Islet precursor cell (in vitro differentiated cells): ENCODE data around the gene EPPIN.
"Not testable (repeated sequence)": the region's sequence is repeated elsewhere in the genome, so short reads cannot be mapped to it uniquely, and the experiment has no call there.

ENCODE experiments used
- DNase-seq: peaks from one replicate; pipeline ENCODE4 v3.0.0-alpha.2; 2018

The EPPIN gene

DNA sequence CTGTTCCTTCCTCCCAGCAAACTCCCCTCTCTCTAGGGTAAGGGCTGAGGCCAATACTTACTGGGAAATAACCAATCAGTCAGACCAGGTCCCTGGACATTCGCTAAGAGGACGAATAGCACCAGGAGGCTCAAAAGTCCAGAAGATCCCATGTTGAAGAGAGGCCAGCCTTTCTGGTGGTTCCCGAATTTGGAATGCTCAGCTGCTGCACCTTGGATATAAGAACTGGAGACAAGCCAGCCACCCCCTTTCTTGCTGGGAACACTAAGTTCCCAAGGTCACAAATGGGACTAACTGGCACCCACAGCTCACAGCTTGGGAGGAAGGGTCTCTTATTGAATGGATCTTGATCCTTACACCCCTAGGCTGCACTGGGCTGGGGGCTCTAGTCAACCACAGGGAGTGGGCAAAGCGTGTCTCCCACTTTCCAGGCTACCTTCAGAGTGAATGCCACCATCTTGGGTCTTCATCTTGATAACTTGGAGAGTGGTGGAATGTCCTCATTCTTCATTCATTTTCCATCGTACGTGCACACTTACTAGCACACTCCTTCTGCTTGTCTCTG lies at the start of gene EPPIN:
TSS of gene EPPIN (minus strand) at position 196 of the 565 bp plus-strand sequence. CDS start at position 152, 44 bp downstream.
- no peak for DNase-seq

DNA sequence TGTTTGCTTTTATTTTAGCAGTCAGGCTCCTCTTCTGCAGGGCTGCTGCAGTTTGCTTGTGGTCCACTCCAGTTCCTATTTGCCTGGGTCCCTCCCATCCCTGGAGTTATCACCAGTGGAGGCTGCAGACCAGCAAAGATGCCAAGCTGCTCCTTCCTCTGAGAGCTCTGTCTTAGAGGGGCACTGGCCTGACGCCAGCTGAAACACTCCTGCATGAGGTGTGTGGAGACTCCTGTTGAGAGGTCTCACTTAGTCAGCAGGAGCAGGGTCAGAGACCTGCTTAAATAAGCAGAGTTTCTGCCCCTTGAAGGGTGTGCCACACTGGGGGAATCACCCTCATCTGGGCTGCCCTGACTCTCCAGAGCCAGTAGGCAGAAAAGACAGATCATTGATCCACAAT lies 48.0 kb upstream of the EPPIN start:
- DNase-seq = no peak

DNA sequence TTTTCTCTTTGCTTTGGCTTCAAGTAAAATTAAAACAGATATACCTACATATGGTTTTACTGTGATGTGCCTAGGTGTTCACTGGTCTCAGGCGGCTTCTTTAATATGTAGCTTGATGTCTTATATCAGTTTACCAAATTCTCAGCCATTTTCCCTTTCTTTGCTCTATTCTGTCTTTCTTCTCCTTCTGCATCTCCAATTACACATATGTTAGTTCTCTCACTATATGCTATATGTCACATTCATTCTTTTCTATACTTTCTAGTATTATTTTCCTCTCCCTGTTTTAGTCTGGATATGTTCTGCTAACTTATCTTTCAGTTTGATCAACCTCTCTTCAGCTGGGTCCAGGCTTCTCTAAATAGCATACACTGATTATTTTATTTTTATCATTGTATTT lies 46.3 kb upstream of the EPPIN start:
- no peak for DNase-seq

DNA sequence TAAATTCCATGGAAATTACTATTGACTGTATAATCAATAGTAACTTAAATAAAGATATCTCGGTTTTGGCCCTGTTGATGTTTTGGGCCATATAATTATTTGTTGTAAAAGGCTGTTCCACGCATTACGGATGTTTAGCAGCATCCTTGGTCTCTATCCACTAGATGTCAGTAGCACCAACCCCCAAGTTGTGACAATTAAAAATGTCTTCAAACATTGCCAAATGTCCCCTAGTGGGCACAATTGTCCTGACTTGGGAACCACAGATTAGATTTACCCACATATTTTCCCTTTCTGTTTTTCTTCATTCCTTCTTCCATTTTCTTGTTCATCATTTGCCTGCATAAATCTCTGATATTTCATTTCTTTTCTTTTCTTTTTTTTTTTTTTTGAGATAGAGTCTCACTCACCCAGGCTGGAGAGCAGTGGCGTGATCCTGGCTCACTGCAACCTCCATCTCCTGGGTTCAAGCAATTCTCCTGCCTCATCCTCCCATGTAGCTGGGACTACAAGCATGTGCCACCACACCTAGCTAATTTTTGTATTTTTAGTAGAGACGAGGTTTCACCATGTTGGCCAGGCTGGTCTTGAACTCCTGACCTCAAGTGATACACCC lies 45.5 kb upstream of the EPPIN start:
- DNase-seq = no peak

DNA sequence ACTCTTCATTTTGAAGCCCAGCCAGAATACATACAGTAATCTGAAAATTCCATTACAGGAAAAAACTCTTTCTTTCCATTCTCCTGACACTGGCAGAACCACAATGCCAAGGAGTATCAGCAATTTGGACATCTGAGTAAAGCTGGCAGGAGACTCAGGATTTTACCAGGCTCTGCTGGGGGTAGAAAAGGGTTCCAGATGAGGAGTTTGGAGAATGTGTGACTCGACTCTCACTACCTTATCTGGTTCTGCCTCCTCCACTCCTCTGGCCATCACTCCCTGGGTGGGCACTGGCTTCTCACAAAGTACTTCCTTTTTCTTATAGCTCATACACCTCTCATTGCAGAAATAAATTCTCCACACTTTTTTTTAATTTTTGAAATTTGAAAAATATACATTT lies 42.5 kb upstream of the EPPIN start:
- DNase-seq = no peak

DNA sequence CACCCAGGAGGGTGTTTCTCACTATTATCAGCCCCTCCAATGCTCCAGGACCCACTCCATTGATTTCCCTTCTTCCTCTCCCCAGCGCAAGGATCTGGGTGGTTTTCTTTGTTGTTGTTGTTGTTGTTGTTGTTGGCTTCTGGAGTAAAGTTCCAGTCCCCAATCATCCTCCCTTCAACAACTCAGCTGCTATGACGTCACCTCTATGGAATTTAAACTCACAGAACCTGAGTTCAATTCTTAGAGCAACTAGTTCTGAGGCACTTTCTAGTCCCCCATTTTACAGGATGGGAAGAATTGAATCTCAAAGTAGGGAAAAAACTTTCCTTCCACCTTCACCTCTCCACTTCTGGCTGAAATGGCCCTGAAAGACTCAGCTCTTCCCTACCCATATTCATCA lies 41.6 kb upstream of the EPPIN start:
- DNase-seq = no peak

DNA sequence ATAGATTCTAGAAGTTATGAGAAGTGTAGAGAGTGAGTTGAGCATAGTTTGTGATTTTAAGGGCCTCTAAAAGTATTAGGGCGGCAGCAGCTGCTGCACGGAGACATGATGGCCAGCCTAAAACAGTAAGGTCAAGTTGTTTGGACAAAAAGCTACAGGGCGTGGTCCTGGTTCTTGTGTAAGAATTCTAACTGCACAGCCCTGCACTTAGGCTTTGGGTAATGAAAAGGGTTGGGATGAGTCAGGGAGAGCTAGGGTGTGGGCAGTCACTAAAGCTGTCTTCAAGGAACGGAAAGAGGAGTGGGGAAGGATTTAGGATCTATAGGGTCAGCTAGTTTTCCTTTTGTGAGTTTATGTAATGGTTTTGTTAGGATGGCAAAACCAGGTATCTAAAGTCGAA lies 38.8 kb upstream of the EPPIN start:
- DNase-seq = not testable (repeated sequence)

DNA sequence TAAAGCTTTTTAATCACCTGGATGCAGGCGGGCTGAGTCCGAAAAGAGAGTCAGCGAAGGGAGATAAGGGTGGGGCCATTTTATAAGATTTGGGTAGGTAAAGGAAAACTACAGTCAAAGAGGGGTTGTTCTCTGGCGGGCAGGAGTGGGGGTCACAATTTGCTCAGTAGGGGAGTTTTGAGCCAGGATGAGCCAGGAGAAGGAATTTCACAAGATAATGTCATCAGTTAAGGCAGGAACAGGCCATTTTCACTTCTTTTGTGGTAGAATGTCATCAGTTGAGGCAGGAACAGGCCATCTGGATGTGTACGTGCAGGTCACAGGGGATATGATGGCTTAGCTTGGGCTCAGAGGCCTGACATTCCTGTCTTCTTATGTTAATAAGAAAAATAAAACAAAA lies 37.1 kb upstream of the EPPIN start:
- not testable (repeated sequence) for DNase-seq

DNA sequence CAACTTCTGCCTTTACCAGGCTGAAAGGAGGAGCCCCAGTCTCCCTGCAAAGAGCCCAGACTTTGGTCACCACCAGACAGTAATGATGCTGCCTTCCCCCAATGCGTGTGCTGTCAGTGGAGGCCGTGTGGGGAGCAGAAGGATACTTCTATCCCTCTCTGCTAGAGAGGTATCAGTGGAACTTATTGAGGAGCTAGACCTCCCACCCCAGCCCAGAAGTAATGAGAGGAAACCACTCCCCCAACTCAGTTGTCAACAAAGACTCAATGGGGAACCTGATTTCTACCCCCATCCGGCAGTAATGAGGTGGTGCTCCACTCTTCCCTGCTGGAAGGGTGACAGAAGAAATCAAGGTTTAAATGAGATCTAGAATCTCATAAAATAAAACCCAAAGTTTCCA lies 36.3 kb upstream of the EPPIN start:
- no peak for DNase-seq

DNA sequence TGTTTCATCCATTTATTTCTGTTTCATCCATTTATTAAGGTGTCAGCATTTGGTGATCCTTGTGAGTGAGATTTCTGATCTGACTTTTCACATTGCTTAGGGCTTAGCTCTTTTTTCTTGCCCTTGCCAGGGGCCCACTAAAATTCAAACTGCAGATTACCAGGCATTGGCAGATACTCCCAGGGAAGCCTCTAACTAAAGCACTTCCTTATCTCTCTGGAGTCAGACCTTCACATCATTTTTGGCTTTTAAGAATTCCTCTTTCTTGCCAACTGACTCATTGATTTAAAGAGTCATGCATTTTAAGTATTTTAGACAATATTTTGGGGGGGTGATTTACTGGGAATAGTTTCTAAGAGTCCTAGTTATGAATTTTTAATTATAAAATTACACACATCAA lies 34.5 kb upstream of the EPPIN start:
- DNase-seq = no peak

DNA sequence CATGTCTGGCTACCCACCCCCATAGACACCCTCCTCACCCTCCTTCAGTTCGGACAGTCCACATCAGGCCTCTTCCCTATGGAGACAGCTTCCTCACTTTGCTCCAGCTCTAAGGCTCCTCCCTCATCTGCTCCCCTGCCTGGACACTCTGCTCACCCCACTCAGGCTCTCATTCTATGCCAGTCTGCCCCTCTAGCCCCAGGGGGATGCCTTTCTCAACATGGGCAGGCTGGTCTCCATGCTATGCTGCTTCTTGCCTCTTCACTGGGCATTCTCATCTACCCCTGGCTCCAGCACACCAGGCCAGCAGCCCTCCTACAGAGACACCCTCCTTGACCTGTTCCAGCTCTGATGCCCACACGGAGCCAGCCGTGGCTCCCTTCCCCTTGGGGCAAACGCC lies 32.0 kb upstream of the EPPIN start, which contains the start of gene WFDC8:
TSS of gene WFDC8 (minus strand) at position 101 of the 400 bp plus-strand sequence. CDS start at position 64, 37 bp downstream.
- DNase-seq = no peak

DNA sequence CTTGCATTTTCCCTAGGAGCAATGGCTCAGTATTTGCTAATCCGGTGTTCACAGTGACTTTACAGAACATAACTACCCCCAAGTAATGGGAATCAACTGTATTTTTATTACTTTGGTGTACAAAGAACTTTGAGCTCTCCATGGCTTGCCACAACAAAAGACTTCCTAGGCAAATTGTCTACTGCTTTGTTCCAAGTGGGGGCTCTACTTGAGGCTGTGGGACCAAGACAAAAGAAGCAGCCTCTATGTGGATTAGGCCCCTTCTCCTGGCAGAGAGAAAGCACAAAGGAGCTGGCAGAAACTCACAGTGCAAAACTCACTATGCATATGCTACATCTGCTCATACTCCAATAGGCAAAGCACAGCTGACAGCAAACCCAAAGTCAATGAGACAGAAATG lies 31.0 kb upstream of the EPPIN start:
- DNase-seq = no peak

DNA sequence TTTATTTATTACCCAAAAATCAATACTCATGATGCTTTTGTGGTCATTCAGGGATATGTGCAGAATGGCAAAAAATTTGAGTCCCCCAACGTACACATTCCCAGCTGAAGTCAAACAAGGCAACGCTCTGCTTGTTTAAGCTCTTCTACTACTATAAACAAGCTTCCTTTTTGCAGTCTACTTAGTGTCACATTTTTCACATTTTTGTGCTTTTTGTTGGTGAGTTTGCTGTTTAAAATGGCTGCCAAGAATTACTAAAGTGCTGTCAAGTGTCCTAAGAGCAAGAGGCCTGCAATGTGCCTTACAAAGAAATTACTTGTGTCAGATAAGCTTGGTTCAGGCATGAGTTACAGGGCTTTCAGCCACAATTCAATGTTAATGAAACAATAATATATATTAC lies 29.8 kb upstream of the EPPIN start:
- DNase-seq = no peak

DNA sequence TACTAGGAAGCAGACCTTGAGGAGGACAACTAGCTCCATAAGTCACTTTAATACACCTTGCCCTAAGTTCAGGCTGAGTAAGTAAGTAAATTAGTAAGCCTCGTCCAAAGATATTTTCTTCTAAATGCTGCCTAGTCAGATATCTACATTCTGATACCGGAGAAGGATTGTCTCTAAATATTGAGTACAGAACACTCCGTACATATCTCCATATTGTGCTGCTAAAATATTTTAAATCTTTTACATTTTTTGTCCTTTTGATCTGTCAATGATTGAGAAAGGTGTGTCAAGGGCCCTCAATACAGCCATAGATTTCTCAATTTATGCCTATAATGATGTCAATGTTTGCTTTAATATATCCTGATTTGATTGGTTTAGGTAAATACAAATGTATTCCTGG lies 28.7 kb upstream of the EPPIN start:
- no peak for DNase-seq

DNA sequence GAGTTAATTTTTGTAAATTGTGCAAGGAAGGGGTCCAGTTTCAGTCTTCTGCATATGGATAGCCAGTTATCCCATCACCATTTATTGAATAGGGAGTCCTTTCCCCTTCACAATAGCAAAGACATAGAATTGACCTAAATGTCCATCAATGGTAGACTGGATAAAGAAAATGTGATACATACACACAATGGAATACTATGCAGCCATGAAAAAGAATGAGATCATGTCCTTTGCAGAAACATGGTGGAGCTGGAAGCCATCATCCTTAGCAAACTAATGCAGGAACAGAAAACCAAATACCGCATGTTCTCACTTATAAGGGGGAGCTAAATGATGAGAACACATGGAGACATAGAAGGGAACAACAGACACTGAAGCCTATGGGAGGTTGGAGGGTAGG lies 22.4 kb upstream of the EPPIN start:
- DNase-seq = not testable (repeated sequence)

DNA sequence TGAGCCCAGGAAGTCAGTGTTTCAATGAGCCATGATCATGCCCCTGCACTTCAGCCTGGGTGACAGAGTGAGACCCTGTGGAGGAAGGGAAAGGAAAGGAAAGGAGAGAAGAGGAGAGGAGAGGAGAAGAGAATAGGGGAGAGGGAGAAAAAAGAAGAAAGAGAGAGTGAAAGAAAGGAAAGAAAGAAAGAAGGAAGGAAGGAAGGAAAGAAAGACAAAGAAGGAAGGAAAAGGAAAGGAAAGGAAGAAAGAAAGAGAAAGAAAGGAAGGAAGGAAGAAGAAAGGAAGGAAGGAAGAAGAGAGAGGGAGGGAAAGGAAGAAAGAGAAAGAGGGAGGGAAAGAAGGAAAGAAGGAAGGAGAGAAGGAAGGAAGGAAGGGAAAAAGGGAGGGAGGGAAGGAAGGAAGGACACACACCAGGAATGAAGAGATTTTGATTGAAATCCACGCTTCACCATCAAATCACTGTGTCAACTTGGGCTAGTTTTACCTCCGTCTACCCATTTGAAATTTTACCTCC lies 17.6 kb upstream of the EPPIN start:
- no peak for DNase-seq

DNA sequence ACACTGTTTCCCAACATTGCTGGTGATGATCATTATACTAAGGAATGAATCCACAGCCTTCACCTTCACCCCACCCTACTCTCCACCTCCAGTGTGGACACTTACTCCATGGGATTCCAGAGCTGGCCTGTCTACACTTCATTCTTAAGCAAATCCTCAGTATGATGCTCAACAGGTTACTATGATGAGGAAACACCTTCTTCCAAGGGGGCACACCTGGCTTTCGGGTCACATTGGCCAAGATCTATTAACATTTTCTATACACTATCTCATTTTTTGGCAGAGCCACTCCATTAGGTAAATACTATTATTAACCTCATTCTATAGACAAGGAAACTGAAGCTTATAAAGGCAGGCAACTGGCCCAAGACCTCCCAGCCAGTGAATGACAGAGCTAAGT lies 8.0 kb upstream of the EPPIN start:
- DNase-seq = no peak

DNA sequence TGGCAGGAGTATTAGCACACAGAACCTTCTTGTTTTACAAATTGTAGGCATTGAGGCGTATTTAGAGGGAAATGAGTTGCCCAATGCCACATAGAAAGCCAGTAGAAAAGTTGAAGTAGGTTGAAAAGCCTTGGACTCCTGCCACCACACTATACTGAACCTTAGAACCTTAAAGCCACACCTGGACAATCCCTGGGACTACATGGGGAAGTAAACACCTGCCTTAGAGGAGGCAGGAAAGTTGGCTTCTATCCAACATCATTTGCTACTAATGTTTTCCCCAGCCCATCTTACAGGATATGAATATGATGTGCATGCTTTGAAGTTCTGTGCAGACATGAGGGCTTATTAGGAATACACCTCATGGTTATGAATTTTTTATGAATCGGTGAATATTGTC lies 5.3 kb upstream of the EPPIN start:
- no peak for DNase-seq

DNA sequence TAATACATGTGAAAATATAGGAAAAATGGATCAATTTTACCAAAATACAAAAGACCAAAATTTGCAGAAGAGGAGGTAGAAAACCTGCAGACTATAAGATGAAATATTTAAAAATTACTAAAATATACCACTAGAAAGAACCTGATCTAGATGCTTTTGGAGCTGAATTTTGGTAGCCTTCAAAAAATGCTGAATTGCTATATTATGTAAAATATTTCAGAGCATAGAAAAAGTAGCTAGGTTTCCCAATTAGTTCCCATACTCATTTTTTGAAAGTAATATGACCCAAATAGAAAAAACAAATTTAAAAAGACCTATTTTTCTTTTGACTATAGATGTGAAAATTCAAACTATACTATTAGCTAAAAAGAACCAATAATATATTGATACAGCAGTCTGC lies 3.6 kb upstream of the EPPIN start:
- no peak for DNase-seq

DNA sequence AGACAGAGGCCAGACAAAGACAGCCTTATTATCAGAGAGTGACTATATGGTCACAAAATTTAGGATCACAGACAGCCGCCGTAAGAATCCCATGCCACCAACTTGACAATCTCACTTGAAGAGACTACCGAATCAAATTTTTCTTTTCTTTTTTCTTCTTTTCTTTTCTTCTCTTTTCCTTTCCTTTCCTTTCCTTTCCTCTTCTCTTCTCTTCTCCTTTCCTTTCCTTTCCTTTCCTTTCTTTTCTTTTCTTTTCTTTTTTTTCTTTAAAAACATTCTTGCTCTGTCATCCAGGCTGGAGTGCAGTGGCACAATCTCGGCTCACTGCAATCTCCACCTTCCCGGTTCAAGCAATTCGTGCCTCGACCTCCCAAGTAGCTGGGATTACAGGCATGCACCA lies 1.2 kb upstream of the EPPIN start:
- DNase-seq = no peak

DNA sequence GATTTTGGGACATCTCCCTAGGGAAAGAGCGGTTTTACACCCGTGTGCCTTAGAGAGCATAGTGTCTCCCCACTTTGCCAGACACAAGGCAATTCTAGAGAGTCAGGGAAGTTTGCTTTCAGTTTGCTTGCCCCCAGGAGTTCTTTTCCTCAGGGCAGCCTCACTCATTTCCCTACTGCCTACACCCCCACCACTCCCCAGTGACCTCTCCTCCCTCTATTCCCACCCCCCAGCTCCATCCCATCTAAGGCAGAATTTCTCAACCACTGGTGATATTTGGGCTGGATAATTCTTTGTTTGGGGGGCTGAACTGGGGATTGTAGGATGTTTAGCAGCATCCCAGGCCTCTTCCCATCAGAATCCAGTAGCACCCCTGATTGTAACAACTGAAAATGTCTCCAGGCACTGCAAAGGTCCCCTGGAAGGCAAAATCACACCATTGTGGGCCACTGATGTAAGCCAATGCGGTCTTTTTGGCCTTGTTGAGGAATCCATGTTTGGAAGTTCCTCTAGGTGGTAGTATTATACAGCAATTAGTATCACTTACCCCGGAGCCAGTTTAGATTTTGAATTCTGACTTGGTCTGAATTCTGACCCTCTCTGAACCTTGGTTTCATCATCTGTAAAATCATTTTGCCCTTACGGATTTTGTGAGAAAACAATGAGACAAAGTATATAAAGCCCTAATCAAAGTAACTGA lies 1.3 kb downstream of the EPPIN start:
- no peak for DNase-seq

DNA sequence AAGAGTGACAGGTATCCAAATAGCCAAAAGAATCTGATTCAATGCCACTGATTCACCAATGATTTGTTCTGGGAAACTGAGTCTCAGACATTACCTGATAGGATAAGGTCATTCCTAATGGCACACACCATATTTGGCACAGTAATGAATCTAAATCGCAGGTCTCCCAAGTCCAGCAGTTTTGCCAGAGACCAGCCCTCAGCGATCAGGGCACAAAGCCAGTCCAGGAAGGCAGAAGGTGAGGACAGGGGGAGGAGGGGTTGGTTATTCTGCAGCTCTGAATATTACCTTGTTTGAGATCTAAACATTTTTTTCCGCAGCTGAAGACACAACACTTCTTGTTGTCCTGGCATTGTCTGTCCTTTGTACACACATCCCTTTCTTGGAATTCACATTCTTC lies 1.9 kb downstream of the EPPIN start:
- no peak for DNase-seq

DNA sequence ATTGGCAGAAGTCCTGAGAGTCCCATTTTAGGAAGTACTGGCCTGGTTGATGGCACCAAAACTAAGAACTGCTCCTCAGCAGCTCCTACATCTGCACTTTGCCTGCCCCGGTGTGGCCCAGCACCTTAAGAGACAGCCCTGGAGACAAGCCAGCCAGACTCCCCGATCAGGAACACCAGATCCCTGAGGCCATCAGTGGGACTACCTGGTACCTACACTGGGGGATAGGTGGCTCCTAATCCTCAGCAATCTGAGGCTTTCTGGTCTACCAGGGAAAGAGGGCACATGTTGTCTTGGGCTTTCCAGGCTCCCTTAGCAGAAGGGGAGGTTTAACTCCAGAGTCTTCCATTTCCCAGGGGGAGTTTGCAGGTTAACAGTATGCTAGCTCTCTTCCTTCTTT lies 7.8 kb downstream of the EPPIN start, which contains the start of gene WFDC6:
TSS of gene WFDC6 (minus strand) at position 101 of the 400 bp plus-strand sequence. CDS start at position 26, 75 bp downstream.
- DNase-seq = peak; percentile 4

DNA sequence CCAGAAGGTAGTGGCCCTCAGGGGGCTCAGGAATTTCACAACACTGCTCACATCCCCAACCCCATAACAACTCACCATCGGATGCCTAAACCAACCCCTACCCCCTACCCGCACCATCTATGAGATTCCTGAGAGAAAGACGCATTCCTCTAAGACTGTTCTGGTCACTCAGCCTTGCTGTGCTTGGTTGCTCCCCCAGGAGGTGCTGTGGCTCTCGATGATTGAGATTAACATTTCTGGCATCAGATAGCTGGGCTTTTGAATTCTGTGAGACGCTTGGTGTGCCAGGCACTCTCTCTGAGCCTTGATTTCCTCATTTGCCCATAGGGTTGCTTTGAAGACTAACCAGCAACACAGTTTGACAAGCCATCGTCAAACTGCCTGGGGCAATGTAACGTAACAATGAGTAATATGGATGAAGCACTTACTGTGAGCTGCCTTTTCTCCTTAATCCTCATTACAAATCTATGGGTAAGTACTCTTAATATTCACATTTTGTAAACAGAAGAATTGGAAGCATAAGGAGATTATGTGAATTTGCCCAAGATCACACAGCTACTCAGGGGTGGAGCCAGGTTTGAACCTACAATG lies 8.9 kb downstream of the EPPIN start:
- peak; percentile 45 for DNase-seq
